Measurements from ENCODE around the gene DNAJC11.
"Not testable (repeated sequence)": the region's sequence is repeated elsewhere in the genome, so short reads cannot be mapped to it uniquely, and the experiment has no call there.

DNAJC11 gene

DNA sequence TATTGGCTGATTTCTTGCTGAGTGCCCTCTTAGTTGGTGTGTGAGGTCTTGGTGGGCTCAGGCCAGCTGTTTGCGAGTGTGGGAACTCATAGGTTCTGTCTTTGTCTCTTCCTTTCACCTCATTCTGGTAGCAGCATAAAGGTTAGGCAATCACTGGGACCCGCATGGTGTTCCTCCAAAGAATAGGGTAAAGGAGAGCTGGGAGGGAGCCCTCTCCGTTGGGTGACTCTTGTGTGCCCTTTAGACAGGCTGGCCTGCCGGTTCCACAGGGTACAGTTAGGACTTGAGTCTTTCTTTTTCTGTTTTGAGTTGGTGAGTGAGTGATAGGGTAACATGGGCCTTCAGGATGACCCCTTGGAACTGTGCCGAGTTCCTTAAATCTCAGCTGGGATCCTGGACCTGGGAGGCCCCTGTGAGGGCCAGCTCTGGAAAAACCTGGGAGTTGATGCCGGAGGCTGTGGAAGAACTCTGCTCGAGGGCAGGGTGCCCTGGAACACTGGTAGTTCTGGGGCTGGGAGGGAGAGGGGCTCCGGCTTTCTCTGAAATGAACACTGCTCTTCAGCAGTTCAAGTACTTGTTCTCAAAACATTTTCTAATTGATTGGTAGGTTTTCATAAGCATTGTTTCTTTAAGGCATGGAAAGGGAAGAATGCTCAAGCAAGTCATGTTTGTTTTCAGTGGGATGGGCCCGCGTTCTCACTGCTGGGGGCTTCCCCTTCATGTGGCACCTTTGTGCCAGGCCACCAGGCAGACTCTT lies 79.0 kb downstream of the DNAJC11 start:
- DNase-seq: no peak

GRCh38 chr1:6621429-6622391 lies 79.9 kb downstream of the DNAJC11 start:
- DNase-seq: no peak

GRCh38 chr1:6619045-6619444 lies 82.6 kb downstream of the DNAJC11 start:
- no peak for DNase-seq

- DNase-seq: peak in 1 of 2 experiments; percentile 37
Observed at GRCh38 chr1:6614929-6615785, 86.5 kb downstream of the DNAJC11 start.

- peak; percentile 63 to 68 for DNase-seq
Observed at GRCh38 chr1:6614019-6614928, 87.3 kb downstream of the DNAJC11 start.

DNA sequence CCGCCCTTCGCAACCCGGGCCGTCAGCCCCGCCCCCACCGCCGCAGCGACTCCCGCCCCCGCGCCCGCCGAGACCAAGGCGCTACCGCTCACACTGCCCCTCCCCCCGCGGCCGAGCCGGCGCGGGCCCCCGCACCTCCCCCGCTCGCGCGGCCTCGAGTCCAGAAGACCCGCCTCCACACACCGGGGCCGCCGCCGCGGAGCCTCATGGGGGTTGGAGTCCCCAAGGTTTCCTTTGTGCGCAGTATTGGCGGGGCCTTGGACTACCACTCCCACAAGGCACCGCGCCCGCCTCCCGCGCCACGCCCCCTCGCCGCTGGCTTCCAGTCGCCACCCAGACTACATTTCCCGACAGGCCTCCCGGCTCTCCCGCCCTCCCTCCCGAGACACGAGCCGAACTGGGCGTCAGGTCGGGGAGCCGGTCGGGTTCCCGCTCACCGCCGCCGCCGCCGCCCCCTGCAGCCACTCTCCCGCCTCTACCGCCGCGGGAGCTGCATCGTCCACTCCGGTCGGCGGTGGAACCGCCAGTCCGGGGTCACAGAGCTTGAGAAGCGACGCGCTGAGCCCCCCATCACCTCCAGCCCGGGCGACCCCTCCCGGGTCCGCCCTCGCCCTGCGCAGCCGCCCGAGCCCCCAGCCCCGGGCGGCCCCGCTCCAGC lies 88.1 kb downstream of the DNAJC11 start, which contains the start of gene PHF13:
PHF13 (plus strand) TSS at position 371 of the 658 bp plus-strand sequence. CDS start 336 bp downstream, outside the sequence.
- DNase-seq: peak; percentile 99 to 100

DNA sequence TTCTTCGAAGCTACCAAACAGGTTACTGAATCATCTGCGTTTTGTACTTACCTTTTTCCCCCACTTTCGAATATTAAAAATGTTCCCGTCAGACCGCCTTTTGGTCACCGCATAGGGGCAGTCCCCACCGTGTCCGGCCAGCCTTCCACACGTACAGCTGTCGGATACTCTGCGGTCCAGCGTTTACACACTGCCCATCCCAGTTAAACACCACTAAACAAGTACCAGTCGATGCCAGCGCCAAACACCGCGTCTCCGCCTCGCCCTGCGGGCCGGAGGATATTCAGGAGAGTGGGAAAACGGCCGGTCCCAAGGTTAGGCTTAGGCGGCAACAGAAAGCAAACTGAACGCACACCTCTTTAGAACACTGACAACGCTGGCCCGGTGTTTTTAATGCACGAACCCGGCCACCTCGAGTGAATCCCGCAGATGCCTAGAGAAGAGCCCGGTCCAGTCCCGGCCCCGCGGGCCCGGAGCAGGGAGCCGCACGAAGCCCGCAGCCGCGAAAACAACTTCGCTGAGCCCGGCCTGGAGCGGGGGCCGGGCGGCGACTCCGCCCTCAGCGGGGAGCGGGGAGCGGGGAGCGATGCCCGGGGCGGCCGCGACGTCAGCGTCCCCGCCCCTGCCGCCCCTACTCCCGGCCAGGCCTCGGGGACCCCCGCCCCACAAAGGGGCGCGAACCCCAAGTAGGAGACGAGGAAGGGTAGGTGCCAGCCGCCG lies 88.8 kb downstream of the DNAJC11 start:
- DNase-seq: no peak

DNA sequence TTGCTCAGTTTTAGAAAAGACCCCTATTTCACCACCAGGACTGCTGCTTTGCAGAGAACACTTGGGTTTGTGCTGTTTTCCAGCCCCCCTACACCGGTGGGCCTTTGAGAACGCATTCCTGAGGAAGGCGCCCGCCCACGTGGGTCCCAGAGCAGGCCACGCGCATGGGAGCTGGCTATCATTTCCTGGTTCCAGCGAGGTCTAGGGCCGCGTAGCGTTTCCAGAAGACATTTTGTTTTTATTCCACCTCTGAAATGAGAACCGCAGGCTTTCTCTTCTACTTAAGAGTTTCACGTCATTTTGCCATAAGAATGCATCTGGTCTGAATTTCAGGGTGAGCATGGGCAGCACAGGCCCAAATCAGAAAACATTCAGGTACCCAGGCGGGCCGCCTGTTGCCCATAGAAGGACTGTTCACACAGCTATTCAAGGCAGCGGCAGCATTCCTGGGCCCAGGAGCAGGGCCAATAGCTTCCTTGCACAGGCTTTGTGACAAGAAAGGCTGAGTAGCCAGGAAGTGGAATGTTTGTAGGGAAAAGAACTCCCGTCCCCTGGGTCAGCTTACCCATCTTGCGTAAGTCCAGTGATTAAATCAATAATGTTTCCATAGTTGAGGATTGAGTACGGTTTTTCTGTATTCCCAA lies 97.6 kb downstream of the DNAJC11 start:
- no peak for DNase-seq

GRCh38 chr1:6603238-6603914 lies 98.2 kb downstream of the DNAJC11 start:
- DNase-seq: peak; percentile 38 to 41

DNA sequence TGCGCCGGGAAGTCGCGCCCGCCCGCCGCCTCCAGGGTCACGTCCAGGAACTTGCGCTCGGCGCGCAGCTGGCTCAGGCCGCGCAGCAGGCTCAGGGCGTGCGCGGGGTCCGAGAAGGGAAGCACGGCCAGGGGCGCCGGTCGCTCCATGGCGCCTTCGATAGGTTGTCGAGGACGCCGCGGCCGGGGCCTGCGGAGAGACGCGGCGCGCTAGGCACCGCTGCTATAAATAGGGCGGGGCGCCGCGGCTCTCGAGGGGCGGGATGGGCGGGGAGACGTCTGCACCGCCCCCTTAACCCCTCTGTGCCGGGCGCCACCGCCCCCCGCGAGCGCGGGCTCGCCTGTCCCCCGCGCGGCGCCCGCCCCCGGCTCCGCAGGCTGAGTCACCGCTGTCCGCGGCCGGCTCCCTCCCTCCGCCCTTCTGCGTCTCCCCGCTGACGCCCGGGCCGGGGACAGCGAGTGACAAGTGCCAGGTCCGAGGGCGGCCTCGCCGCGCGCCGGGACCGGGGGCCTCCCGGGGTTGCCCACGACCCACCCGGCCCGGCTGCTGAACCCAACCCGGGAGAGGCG lies 98.9 kb downstream of the DNAJC11 start, which contains the start of gene KLHL21:
KLHL21 (minus strand) TSS at position 201 of the 569 bp plus-strand sequence; CDS start at position 149, 52 bp downstream.
- DNase-seq: peak; percentile 88

DNA sequence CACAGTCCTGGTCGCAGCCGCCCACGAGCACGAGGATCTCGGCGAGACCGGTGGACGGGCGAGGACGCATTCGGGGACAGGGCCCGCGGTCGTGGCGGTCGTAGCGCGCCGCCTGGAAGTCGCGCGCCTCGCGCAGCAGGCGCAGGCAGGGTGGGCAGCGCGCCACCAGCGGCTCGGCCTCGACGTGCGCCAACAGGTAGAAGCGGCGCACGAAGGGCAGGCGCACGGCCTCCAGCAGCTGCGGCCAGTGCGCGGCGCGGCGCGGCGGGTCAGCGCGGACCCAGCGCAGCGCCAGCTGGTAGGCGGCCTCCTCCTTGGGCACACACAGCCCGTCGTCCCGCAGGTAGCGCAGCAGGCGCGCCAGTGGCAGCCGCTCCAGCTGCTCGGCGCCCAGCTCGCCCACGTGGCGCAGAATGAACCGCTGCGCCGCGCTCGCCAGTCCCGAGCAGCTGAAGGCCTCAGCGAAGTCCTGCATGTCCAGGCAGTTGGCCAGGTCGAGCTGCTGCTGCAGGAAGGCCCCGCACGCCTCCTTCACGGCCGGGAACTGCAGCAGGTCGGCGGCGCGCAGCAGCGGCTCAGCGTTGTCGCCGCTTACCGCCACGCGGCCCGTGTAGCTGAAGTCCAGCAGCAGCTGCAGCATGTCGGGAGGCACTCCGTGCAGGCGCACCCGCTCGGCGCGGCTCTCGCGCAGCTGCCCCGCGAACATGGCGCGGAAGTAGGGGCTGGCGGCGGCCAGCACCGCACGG lies 99.5 kb downstream of the DNAJC11 start:
- DNase-seq: peak in 1 of 2 experiments; percentile 23

- peak; percentile 70 to 88 for DNase-seq
Observed at GRCh38 chr1:6601049-6601922, 100.3 kb downstream of the DNAJC11 start.

GRCh38 chr1:6600410-6601048 lies 101.1 kb downstream of the DNAJC11 start:
- DNase-seq: no peak

GRCh38 chr1:6599991-6600390 lies 101.6 kb downstream of the DNAJC11 start:
- not testable (repeated sequence) for DNase-seq

- DNase-seq: peak; percentile 52 to 84
Observed at GRCh38 chr1:6599141-6599975, 102.3 kb downstream of the DNAJC11 start.
